DND-41 (cell line): Measurements from ENCODE around the gene GCHFR.

Experiments used
- EZH2 ChIP-seq: IDR thresholded peaks from 3 replicates; pipeline ENCODE4 v1.6.1; 2012; ENCODE audit warnings: borderline replicate concordance, low read depth, mild to moderate bottlenecking, moderate library complexity, low read length, inconsistent platforms; ENCODE audit not compliant: severe bottlenecking
- TF ChIP-seq, protein P1 (sequence below): IDR thresholded peaks from 2 replicates; pipeline ENCODE4 v1.5.1; 2012; ENCODE audit warnings: borderline replicate concordance, low read length, moderate library complexity, mild to moderate bottlenecking; ENCODE audit not compliant: poor library complexity, severe bottlenecking; ENCODE audit errors: extremely low read depth

DNA sequence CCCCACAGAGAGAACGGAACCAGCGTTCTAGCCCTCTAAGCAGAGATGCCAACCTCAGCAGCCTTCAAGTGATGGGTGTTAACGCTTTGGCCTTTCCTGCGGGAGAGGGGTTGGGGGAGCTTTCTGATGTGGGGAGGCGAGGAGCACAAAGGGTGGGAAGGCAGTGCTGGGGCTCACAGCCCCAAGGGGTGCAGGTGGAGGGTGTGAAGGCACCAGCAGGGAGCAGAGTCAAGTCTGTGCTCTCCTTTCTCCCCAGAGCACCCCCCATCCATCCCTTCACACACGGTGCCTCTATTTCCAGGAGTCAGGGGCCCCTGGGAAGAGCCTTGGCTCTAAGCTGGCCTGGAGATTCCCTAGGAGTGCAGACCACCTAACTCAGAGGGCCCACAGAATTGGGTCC is 10.0 kb downstream of the GCHFR start:
- TF ChIP-seq, protein P1, sequence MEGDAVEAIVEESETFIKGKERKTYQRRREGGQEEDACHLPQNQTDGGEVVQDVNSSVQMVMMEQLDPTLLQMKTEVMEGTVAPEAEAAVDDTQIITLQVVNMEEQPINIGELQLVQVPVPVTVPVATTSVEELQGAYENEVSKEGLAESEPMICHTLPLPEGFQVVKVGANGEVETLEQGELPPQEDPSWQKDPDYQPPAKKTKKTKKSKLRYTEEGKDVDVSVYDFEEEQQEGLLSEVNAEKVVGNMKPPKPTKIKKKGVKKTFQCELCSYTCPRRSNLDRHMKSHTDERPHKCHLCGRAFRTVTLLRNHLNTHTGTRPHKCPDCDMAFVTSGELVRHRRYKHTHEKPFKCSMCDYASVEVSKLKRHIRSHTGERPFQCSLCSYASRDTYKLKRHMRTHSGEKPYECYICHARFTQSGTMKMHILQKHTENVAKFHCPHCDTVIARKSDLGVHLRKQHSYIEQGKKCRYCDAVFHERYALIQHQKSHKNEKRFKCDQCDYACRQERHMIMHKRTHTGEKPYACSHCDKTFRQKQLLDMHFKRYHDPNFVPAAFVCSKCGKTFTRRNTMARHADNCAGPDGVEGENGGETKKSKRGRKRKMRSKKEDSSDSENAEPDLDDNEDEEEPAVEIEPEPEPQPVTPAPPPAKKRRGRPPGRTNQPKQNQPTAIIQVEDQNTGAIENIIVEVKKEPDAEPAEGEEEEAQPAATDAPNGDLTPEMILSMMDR: no peak
- TF ChIP-seq EZH2: no peak
